GM12878 (cell line): Measurements from ENCODE around the gene TMEM232. TPM values are rescaled to one million over a fixed set of nuclear protein-coding genes. Genes with fewer than 3 reads are reported as not detected.

Experiments used
- ATAC-seq: fragments of 200-7000 bp; cut with Tn5 transposase; 3 replicates; pipeline ENCODE4 v1.9.1; 2020; ENCODE audit warnings: mild to moderate bottlenecking, moderate library complexity
- BruUV-seq: library from RNA; stranded (reverse); fragments of 400-500 nt; replicated peaks from 2 replicates; lab custom pipeline; 2021; lab: Mats Ljungman, UMichigan
- CTCF ChIA-PET: fragments of 300-600 bp; sonication (Branson Sonifier 250); formaldehyde crosslinking; extraction: SDS; loops from one replicate; lab custom pipeline; 2021; ENCODE audit warnings: inconsistent platforms; lab: Yijun Ruan, JAX
- POLR2A ChIA-PET: fragments of 350-600 bp; formaldehyde crosslinking; extraction: SDS; loops from one replicate; lab custom pipeline; 2021; ENCODE audit warnings: inconsistent platforms; lab: Charles Lee
- RAD21 ChIA-PET: fragments of 300-600 bp; sonication (Branson Sonifier 250); formaldehyde crosslinking; loops from one replicate; lab custom pipeline; 2023; ENCODE audit warnings: antibody characterized with exemption; ENCODE audit not compliant: unreplicated experiment; lab: Charles Lee
- SMC1A ChIA-PET: fragments of 300-600 bp; sonication (Branson Sonifier 250); formaldehyde crosslinking; loops from one replicate; lab custom pipeline; 2023; ENCODE audit not compliant: unreplicated experiment, uncharacterized antibody; lab: Charles Lee
- DNase-seq: peaks from one replicate; pipeline ENCODE4 v3.0.0-alpha.2; 2011; ENCODE audit warnings: low read depth, low spot score
- FAIRE-seq: peaks from 3 replicates; lab custom pipeline; 2011; peaks lifted over from hg19 to GRCh38; lab: Jason Lieb, UNC
- H2AFZ ChIP-seq: 2 replicates; pipeline ENCODE4 v1.6.0; 2011; ENCODE audit warnings: low read depth, low read length, control low read depth; ENCODE audit not compliant: control insufficient read depth
- H3K27ac ChIP-seq: 2 replicates; pipeline ENCODE4 v1.5.1; 2011; ENCODE audit warnings: control low read depth; ENCODE audit not compliant: control insufficient read depth, insufficient read depth
- H3K27me3 ChIP-seq, 2 experiments: replicated peaks in 1 of 2; 2 replicates each; pipeline versions ENCODE4 v1.6.0 to v1.6.1; 2011; ENCODE audit warnings: low read length in 1 of 2; ENCODE audit not compliant: control insufficient read depth in 2 of 2, insufficient read depth in 2 of 2
- H3K36me3 ChIP-seq, 2 experiments: 2 replicates each; pipeline ENCODE4 v1.5.1; 2011; ENCODE audit warnings: low read length in 1 of 2; ENCODE audit not compliant: control insufficient read depth in 2 of 2, insufficient read depth in 2 of 2
- H3K4me1 ChIP-seq: 2 replicates; pipeline ENCODE4 v1.6.1; 2011; ENCODE audit warnings: mild to moderate bottlenecking, low read length, moderate library complexity, mixed read lengths; ENCODE audit not compliant: control insufficient read depth, insufficient read depth
- H3K4me2 ChIP-seq: 2 replicates; pipeline ENCODE4 v1.6.0; 2011; ENCODE audit warnings: control low read depth; ENCODE audit not compliant: control insufficient read depth, insufficient read depth
- H3K4me3 ChIP-seq: fragments of 200-600 bp; sonication (generic); 2 replicates; pipeline ENCODE4 v1.5.1; 2016
- H3K79me2 ChIP-seq: 2 replicates; pipeline ENCODE4 v1.6.0; 2011; ENCODE audit warnings: low read length; ENCODE audit not compliant: control insufficient read depth, insufficient read depth
- H3K9ac ChIP-seq: 2 replicates; pipeline ENCODE4 v1.8.0; 2011; ENCODE audit warnings: low read length, control low read depth, mixed read lengths; ENCODE audit not compliant: control insufficient read depth, insufficient read depth
- H3K9me3 ChIP-seq: replicated peaks from 3 replicates; pipeline ENCODE4 v1.5.1; 2011; ENCODE audit warnings: mild to moderate bottlenecking, low read length; ENCODE audit not compliant: control insufficient read depth, insufficient read depth
- H4K20me1 ChIP-seq: 2 replicates; pipeline ENCODE4 v1.6.0; 2011; ENCODE audit not compliant: control insufficient read depth, insufficient read depth
- MEF2B ChIP-seq: fragments of 450-650 bp; IDR thresholded peaks from 2 replicates; pipeline ENCODE4 v1.6.1; 2018; ENCODE audit warnings: mild to moderate bottlenecking, moderate library complexity; ENCODE audit not compliant: partially characterized antibody, poor library complexity, severe bottlenecking
- NFYB ChIP-seq: IDR thresholded peaks from 2 replicates; pipeline ENCODE4 v1.6.1; 2011; ENCODE audit warnings: low read depth, mild to moderate bottlenecking, low read length, improper control_type of control experiment, moderate library complexity; ENCODE audit not compliant: insufficient read depth
- TARDBP ChIP-seq: IDR thresholded peaks from 2 replicates; pipeline ENCODE4 v1.6.1; 2016; ENCODE audit warnings: borderline replicate concordance
- TCF12 ChIP-seq: IDR thresholded peaks from 2 replicates; pipeline ENCODE4 v1.6.1; 2011; ENCODE audit warnings: low read depth, mild to moderate bottlenecking, low read length
- WGBS: methylation state at CpG from one replicate; pipeline ENCODE4 v1.1.6; 2016; ENCODE audit warnings: low lambda C conversion rate; ENCODE audit not compliant: insufficient replicate concordance, insufficient coverage; ENCODE audit errors: missing lambda C conversion rate; 5-methylcytosine and 5-hydroxymethylcytosine counted together
- in situ Hi-C: fragments of 300-500 bp; cut with MboI; formaldehyde crosslinking; loops from 9 replicates; pipeline ENCODE4 v1.14.3; 2018; ENCODE audit warnings: mixed read lengths
- intact Hi-C: fragments of 100-400 bp; cut with micrococcal nuclease; formaldehyde crosslinking; loops from one replicate; pipeline ENCODE4 v1.14.2; 2022; ENCODE audit not compliant: unreplicated experiment
- polyA plus RNA-seq, 11 experiments: library from polyadenylated mRNA; depleted of rRNA in 4 of 11; unstranded in 6 of 11; stranded (reverse) in 5 of 11; fragments of >200 nt; fragmentation: Nextera tagmentation in 4 of 11; fragmentation: Illumina TruSeq in 1 of 11; extraction: Ambion mirVana in 4 of 11; extraction: Trizol in 1 of 11; gene quantifications; 1 replicate in 1 of 11; 2 replicates in 10 of 11; pipeline versions ENCODE4 v1.2.1 to v1.2.3, GENCODE V29; 2011 to 2016; ENCODE audit warnings: inconsistent platforms in 2 of 11, missing spikeins in 2 of 11, low read depth in 1 of 11
- total RNA-seq, 4 experiments: library from RNA; depleted of rRNA in 3 of 4; stranded (reverse); fragments of >200 nt in 3 of 4; fragmentation: Illumina TruSeq in 1 of 4; extraction: Trizol in 1 of 4; gene quantifications; 2 replicates each; pipeline versions ENCODE4 v1.2.1 to v1.2.3, GENCODE V29; 2013 to 2021
- TF ChIP-seq, protein P1 (sequence below): fragments of 150-350 bp; IDR thresholded peaks from 2 replicates; pipeline ENCODE4 v1.6.1; 2014; ENCODE audit warnings: mild to moderate bottlenecking, low read depth, low read length
- TF ChIP-seq, protein P2 (sequence below): fragments of 450-650 bp; IDR thresholded peaks from 2 replicates; pipeline ENCODE4 v1.6.1; 2017; ENCODE audit warnings: low read depth, mild to moderate bottlenecking, moderate library complexity

Gene TMEM232
- total and polyA plus RNA-seq, 10 of the 15 experiments (the other 5 are each of a cell fraction or from before 2014, with no cell fraction given): 0.29 to 1.3 (median 0.91) TPM

DNA sequence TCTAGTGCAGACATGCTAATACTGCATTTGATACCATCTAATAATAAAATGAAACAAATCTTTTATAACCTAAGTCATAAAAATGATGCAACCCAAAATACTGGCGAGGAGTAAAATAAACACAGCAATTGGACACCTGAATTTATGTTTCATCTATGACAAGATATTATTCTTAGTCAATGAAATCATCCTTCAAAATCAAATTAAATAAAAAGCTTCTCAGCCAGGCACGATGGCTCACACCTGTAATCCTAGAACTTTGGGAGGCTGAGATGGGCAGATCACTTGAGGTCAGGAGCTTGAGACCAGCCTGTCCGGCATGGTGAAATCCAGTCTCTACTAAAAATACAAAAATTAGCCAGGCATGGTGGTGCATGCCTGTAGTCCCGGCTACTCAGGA lies 179.0 kb downstream of the TMEM232 start:
- FAIRE-seq (no peak), ATAC-seq (no peak), DNase-seq (no peak)
- intact Hi-C loops: no loop called here
- ChIA-PET CTCF (no interaction called here), POLR2A (no interaction called here), RAD21 (no interaction called here), SMC1A (interaction anchor here (1.0 kb wide), 1 partner anchor 14 kb away, joined by 3 read pairs; no protein-coding TSS in a partner anchor)
- H3K9me3 ChIP-seq: no peaks in the 10 kb centered on the region
- BruUV-seq: no TSS peak
- no peaks in the 10 kb centered on the region for H3K79me2 ChIP-seq
- no peak overlapping the region for H3K9ac ChIP-seq
- TF ChIP-seq NFYB (no peak), TCF12 (no peak), MEF2B (no peak), TARDBP (no peak)
- TF ChIP-seq, protein P1, sequence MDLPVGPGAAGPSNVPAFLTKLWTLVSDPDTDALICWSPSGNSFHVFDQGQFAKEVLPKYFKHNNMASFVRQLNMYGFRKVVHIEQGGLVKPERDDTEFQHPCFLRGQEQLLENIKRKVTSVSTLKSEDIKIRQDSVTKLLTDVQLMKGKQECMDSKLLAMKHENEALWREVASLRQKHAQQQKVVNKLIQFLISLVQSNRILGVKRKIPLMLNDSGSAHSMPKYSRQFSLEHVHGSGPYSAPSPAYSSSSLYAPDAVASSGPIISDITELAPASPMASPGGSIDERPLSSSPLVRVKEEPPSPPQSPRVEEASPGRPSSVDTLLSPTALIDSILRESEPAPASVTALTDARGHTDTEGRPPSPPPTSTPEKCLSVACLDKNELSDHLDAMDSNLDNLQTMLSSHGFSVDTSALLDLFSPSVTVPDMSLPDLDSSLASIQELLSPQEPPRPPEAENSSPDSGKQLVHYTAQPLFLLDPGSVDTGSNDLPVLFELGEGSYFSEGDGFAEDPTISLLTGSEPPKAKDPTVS: no peak
- TF ChIP-seq, protein P2, sequence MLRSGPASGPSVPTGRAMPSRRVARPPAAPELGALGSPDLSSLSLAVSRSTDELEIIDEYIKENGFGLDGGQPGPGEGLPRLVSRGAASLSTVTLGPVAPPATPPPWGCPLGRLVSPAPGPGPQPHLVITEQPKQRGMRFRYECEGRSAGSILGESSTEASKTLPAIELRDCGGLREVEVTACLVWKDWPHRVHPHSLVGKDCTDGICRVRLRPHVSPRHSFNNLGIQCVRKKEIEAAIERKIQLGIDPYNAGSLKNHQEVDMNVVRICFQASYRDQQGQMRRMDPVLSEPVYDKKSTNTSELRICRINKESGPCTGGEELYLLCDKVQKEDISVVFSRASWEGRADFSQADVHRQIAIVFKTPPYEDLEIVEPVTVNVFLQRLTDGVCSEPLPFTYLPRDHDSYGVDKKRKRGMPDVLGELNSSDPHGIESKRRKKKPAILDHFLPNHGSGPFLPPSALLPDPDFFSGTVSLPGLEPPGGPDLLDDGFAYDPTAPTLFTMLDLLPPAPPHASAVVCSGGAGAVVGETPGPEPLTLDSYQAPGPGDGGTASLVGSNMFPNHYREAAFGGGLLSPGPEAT: no peak
- WGBS: 41% methylated on average over 4 of the region's 4 CpGs
- no peaks in the 10 kb centered on the region for H3K27me3 ChIP-seq
- no peaks in the 10 kb centered on the region for H4K20me1 ChIP-seq
- H3K4me2 ChIP-seq: no peak overlapping the region
- H3K27ac ChIP-seq: no peak overlapping the region
- in situ Hi-C loops: no loop called here
- no peaks in the 10 kb centered on the region for H3K4me1 ChIP-seq
- H2AFZ ChIP-seq: no peak overlapping the region
- no peaks in the 10 kb centered on the region for H3K36me3 ChIP-seq
- H3K4me3 ChIP-seq: no peak overlapping the region
